SK-MEL-5 (cell line): ENCODE data around the gene AMER2. TPM values are rescaled to one million over a fixed set of nuclear protein-coding genes. Genes with fewer than 3 reads are reported as not detected.
A peak's percentile ranks its signal among the peaks of the same experiment; 100 is the strongest.

Experiments
- DNase-seq: peaks from one replicate; pipeline ENCODE4 v3.0.0-alpha.2; 2016; ENCODE audit warnings: low read depth, low spot score
- in situ Hi-C: cut with HindIII; loops from 2 replicates; pipeline ENCODE4 v1.10.0; 2016; ENCODE audit warnings: low sequenced_read_pairs, high pct_unique_total_duplicates, low pct_unique_long_range_greater_than_20kb
- polyA plus RNA-seq, 2 experiments: library from polyadenylated mRNA; depleted of rRNA; stranded (reverse); fragments of >200 nt; gene quantifications; 2 replicates each; pipeline ENCODE4 v1.2.3, GENCODE V29; 2015
- total RNA-seq: library from RNA; depleted of rRNA; stranded (reverse); fragments of >200 nt; shearing (Covaris generic); gene quantifications from 2 replicates; pipeline ENCODE4 v1.2.3, GENCODE V29; 2014; rRNA removed

AMER2 gene
- 0.13 TPM in 1 of 2 replicates, not detected in the other for total RNA-seq
- polyA plus RNA-seq (2015; cell fraction: cytosol; rRNA removed) = 0.05 TPM in 1 of 2 replicates, not detected in the other
- polyA plus RNA-seq (2015; cell fraction: nucleus; rRNA removed) = 0.04 and 0.16 TPM in 2 replicates

- DNase-seq = no peak
- in situ Hi-C loops = no loop called here
These were observed at the start of gene AMER2 for GRCh38 chr13:25171517-25172302. Gene AMER2 (minus strand): TSS chr13:25172288. CDS start chr13:25171619, 669 bp downstream.

- no peak for DNase-seq
- in situ Hi-C loops = no loop called here
These were observed 45.9 kb upstream of the AMER2 start for GRCh38 chr13:25218019-25218418.

GRCh38 chr13:25217023-25217885 lies 45.2 kb upstream of the AMER2 start:
- peak; percentile 60 for DNase-seq
- in situ Hi-C loops = no loop called here

- DNase-seq = no peak
- in situ Hi-C loops = no loop called here
These were observed 43.1 kb upstream of the AMER2 start for GRCh38 chr13:25215253-25215575.

- in situ Hi-C loops = no loop called here
- DNase-seq = peak; percentile 37
These were observed 42.6 kb upstream of the AMER2 start for GRCh38 chr13:25214491-25215252.

GRCh38 chr13:25213715-25214114 lies 41.6 kb upstream of the AMER2 start:
- DNase-seq = no peak
- in situ Hi-C loops = no loop called here

GRCh38 chr13:25210842-25211569 lies 38.9 kb upstream of the AMER2 start:
- in situ Hi-C loops = no loop called here
- no peak for DNase-seq

GRCh38 chr13:25207291-25207810 lies 35.3 kb upstream of the AMER2 start:
- in situ Hi-C loops = no loop called here

GRCh38 chr13:25204863-25205262 lies 32.8 kb upstream of the AMER2 start:
- in situ Hi-C loops = no loop called here
- no peak for DNase-seq

More at GRCh38 chr13:25207291-25207810, 35.3 kb upstream of the AMER2 start:
- no peak for DNase-seq

GRCh38 chr13:25203127-25203740 lies 31.1 kb upstream of the AMER2 start:
- in situ Hi-C loops = no loop called here
- DNase-seq = no peak

GRCh38 chr13:25200783-25201182 lies 28.7 kb upstream of the AMER2 start:
- DNase-seq = no peak
- in situ Hi-C loops = no loop called here

- in situ Hi-C loops = no loop called here
- DNase-seq = no peak
These were observed 26.6 kb upstream of the AMER2 start for GRCh38 chr13:25198647-25199046.

GRCh38 chr13:25196971-25197370 lies 24.9 kb upstream of the AMER2 start:
- in situ Hi-C loops = no loop called here
- DNase-seq = no peak

- DNase-seq = peak; percentile 95
- in situ Hi-C loops = no loop called here
These were observed 20.8 kb upstream of the AMER2 start for GRCh38 chr13:25192936-25193335.

- no peak for DNase-seq
- in situ Hi-C loops = no loop called here
These were observed 20.4 kb upstream of the AMER2 start for GRCh38 chr13:25192489-25192888.

- DNase-seq = no peak
- in situ Hi-C loops = no loop called here
These were observed 20.0 kb upstream of the AMER2 start for GRCh38 chr13:25192052-25192451.

GRCh38 chr13:25190771-25191170 lies 18.7 kb upstream of the AMER2 start:
- in situ Hi-C loops = no loop called here
- DNase-seq = no peak
